Inflammatory macrophage treated with lipopolysaccharide for 1 hour (primary cell): Measurements from ENCODE around the gene LRP5.
"Not testable (repeated sequence)": the region's sequence is repeated elsewhere in the genome, so short reads cannot be mapped to it uniquely, and the experiment has no call there.

Source experiments
- DNase-seq, 2 donors: peaks; one replicate each; pipeline ENCODE4 v3.0.0-alpha.2; 2020 to 2022

LRP5 gene

DNA sequence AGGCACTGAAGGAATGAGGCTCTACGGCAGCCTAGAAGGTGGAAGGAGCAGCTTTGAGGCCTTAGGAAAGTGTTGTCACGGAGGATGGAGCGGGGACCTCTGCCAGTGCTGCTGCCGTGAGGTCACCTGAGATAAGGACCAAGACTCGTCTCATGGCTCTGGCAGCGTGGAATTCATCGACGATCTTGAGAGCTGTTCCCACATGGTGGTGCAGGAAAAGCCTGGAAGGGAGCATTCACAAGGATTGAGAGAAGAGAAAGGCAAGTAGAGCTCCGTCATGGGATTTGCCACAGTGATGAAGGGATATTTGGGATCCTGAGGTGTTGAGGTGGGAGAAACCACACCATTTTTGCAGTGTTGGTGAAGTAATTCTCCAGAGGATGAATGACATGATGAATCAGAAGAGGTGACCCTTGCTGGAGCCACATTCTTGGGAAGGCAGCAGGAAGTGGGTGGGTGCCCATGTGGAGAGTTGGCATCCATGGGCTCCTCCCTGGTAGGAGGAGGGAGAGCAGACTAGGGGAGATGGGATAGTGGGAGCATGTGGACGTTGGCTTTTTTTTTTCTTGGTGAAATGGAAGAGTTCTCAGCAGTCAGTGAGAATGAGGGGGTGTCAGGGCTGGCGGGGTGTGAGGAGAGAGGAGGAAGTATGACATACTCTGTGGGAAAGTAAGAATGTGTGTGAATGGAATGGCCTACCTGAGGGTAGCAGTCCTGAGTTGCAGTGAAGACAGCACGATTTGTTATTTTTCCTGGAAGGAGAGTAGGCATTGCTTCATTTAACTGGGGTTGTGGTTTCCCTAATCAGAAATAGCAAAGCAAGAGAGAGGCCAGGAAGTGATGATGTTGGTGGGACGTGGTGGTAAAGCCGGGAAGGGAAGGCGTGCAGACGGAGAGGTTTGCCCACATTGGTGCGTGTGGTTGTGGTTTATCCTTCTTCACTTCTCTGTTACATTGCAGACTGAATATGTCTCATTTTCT, 159.3 kb downstream of the LRP5 start:
- peak; percentile 39 to 40 for DNase-seq

DNA sequence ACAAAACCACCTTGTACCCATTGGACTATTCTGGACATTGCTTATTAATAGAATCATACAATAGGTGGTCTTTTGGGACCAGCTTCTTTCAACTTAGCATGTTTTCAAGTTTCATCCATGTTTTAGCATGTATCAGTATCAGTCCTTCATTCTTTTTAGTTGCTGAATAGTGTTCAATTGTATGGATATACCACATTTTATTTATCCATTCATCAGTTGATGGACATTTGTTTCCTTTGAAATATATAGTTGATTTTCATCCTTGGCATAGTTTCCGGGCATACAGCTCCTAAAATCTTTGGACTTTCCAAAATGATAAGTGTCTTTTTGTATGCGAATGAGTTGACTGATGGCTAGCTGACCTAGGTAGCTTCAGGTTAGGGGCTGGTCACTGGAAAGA, 160.4 kb downstream of the LRP5 start:
- no peak for DNase-seq

GRCh38 chr11:68473693-68474092, 161.3 kb downstream of the LRP5 start:
- no peak for DNase-seq

GRCh38 chr11:68475626-68476025, 163.2 kb downstream of the LRP5 start:
- DNase-seq, result not testable (repeated sequence)

- no peak for DNase-seq
These were observed 167.0 kb downstream of the LRP5 start for GRCh38 chr11:68479390-68479789.

- no peak for DNase-seq
These were observed 167.8 kb downstream of the LRP5 start for GRCh38 chr11:68480193-68480592.

DNA sequence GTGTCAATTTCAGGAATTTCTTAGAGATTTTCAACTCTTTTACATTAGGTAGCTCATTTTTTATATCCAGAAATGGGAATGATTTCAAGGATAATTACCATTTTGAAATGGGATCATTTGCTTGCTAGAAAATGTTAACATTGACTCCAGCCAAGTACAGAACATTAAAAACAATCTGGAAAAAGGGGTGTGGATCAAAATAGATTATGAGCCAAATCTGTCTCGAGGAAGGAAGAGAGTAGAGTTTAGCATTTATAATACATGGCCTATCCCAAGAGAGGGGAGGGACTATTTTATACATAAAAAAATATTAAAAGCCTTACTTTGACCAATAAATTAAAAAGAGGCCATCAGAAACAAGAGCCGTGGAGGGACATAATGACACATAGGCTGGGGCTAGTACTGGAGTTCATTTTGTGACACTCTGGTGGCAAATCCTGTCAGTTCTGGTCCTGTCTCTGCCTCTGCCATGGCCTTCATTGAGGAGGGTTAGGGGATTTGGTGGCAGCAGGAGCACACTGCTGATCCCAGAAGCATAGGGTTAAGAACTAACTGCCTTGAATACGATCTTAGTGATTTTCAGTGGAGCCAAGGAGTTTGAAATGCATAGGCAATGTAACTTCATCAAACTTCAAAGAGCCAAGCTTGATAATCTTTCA, 168.6 kb downstream of the LRP5 start:
- DNase-seq, result no peak

DNA sequence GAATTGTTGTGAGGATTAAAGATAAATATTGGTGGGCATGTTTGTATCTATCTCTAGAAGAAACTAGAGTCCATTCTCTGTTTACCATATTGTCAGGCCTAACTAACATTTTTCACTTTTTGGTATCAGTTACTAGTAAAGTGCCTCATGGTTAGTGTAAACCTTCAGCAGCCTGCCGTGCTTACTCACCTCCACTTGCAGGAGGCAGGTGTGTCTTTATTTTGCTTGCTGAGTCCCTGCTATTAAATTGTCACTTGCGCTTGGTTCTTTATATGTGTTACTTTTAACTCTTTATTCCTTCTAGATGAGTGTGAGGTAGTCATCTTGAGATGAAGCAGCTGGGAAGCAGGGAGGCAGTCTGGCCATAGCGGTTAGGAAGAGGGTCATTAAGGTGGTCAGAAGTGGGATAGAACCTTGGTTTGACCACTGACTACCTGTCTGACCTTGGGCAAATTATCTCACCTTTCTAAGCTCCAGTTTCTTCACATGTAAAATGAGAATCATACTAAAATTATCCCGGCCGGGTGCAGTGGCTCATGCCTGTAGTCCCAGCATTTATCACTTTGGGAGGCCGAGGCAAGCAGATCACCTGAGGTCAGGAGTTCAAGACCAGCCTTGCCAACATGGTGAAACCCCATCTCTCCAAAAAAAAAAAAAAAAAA, 169.3 kb downstream of the LRP5 start:
- DNase-seq, result no peak

GRCh38 chr11:68488623-68489022, 176.2 kb downstream of the LRP5 start:
- no peak for DNase-seq

DNA sequence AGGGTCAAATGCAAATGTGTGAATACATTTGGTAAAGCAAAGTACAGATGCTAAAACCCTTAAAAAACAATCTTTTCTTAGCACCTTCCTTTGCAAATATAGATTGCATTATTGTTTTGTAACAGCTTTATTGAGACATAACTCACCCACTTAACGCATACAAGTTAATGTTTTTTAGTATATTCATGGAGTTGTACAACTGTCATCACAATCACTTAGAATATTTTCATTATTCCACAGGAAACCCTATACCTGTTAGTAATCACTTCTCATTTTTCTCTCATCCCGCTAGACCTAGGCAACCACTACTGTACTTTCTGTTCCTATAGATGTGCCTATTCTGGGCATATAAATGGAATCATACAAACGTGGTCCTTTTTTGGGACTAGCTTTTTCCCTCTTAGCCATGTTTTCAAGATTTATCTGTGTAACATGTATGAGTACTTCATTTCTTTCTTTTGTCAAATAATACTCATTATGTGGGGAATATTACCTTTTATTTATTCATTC, 182.9 kb downstream of the LRP5 start:
- peak in 1 of 2 donors; percentile 31 for DNase-seq

GRCh38 chr11:68495872-68496271, 183.5 kb downstream of the LRP5 start:
- DNase-seq, result no peak

GRCh38 chr11:68497761-68498160, 185.4 kb downstream of the LRP5 start:
- DNase-seq, result peak in 1 of 2 donors; percentile 66

- no peak for DNase-seq
These were observed 185.9 kb downstream of the LRP5 start for GRCh38 chr11:68498321-68498720.
